HG03139 (cell line): ENCODE data around the gene GNG12.

Experiments
- ATAC-seq: cut with Tn5 transposase; IDR thresholded peaks from one replicate; pipeline ENCODE4 v1.9.1; 2021; ENCODE audit not compliant: unreplicated experiment

GNG12 gene

GRCh38 chr1:67713057-67713846 is 120.0 kb downstream of the GNG12 start:
- no peak for ATAC-seq

GRCh38 chr1:67711855-67712212 is 121.4 kb downstream of the GNG12 start:
- no peak for ATAC-seq

- no peak for ATAC-seq
Observed at GRCh38 chr1:67711158-67711854, 122.0 kb downstream of the GNG12 start.

DNA sequence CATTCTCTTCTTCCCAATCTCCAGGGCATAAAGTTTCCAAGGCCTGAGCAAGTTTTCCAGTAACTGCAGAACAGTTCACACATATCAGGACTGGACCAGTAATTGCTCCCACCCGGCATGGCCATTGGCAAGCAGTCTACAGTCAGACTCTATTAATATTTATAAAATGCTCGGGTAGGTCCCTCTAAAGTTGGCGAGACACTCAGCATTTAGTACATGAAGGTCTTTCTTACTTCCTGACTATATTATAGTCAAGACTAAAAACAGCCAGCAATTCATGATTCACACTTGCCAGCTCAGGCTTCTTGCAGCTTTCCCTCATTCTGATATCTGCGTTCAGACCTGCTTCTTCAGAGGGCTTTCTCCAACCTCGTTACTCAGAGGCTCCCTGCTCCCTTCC is 122.8 kb downstream of the GNG12 start:
- no peak for ATAC-seq

DNA sequence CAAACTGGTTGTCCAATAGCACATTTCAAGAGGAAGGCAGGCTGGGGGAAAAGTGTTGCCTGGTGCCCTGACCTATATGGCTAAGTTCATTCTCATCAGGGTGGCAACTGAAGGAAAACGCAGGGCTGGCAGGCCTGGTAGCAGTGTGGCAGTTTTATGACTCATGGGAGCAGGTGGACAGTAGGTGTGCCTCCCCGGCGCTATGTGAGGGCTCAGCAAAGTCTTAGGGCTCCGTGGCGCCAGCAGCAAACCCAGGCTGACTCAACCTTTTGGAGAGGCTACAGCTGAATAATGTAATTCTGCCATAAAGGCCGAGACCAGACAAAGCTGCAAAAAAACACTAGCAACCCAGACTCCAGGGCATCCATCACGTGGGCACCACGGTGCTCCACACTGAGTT is 124.7 kb downstream of the GNG12 start:
- no peak for ATAC-seq

DNA sequence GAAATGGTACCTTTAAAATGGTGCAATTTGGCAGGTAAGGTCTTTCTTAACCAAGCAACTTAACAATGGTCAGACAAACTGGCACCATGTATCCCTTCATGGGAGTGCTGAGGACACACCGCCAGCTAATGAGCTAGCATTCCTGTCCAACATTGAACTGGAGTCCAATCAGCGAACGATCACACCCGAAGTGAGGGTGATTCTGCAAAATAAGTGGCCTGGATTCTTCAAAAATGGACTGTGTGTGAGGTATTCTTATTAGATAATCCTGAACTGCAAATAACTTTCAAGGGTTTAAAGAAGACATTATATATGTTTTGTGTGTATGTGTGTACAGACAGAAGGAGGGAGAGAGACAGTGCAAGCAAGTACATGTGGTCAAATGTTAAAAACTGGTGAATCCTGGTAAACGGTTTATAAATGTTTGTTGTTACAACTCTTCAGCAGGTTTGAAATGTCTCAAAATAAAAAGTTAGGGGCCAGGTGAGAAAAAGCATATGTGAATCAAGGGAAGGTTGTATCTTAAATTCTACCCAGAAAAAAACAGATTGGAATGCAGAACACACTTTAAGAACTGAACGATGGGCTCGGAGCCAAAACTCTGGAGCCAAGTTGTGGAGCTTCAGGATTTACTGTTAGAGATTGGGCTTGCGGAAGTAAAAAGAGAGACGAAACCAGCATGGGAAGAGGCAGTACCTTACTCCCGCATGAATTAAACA is 127.4 kb downstream of the GNG12 start:
- no peak for ATAC-seq

GRCh38 chr1:67704351-67704750 is 128.9 kb downstream of the GNG12 start:
- no peak for ATAC-seq

DNA sequence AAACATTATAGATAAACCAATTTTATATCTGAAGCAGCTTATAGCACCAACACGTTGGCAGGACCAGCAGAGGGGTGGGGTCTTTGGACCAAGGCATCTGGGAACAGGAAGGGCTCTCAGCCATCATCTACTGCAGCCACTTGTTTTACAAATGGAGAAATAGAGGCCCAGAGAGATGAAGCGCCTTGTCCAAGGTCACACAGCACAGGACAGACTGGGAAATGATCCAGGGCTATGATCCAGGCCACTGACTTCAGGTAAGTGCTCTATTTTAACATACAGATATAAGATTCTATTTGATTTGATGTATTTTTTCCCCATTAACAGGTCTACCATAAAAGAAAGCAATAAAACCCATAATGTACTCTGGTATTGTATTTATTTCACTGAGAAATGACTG is 131.4 kb downstream of the GNG12 start:
- ATAC-seq: no peak

GRCh38 chr1:67700692-67701410 is 132.4 kb downstream of the GNG12 start:
- ATAC-seq: no peak

- ATAC-seq: no peak
Observed at GRCh38 chr1:67700220-67700619, 133.0 kb downstream of the GNG12 start.

DNA sequence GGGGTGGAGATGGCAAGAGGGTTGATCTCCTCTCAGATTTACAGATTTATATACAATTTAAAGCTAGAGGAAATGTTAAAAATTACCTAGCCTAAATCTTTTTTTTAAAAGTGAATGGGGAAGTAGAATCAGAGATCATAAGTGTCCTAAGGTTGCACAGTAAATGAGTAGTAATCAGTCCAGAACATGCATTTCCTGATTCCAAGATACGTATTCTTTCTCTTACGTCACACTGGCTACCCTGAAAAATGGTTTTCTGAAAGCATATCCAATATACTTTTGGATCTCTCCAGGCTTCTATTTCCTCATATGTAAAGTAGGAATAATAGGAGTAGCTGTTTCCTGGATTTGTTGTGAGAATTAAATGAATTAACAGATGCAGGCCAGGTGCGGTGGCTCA is 136.6 kb downstream of the GNG12 start:
- ATAC-seq: no peak

DNA sequence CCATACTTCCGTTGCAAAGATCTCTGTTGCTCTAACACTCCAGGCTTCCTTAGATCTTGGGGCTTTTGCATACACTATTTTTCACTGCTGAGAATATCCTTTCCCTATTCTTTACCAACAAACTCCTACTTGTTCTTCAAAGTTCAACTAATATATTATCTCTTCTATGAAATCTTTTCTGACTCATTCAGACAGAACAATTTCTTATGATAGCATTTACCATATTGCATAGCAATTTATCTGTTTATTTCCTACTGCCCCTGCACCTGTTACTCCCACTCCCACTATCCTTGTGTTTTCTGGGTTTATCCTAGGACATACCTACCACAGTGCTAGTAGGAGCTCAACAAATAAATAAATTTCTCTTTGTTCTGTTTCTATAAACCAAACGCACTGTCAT is 137.3 kb downstream of the GNG12 start:
- no peak for ATAC-seq

- ATAC-seq: no peak
Observed at GRCh38 chr1:67691712-67692111, 141.6 kb downstream of the GNG12 start.

DNA sequence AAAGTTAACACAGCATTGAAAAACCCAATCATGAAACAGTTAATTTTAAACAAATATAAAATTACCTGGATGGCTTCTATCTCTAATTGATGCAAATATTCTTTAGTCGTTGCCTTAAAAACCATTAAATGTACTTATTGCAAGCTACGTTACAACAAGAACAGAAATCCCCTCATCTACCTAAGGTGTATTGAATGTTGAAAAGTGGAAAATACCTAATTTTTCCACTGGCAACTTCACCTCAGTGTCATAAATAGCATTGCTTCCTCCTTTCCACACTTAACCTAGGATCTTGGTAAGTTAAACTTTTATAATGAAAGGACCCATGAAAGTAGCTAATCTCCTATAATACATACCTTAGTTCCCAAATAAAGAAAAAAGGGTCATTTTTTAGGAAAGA is 142.9 kb downstream of the GNG12 start:
- ATAC-seq: no peak

DNA sequence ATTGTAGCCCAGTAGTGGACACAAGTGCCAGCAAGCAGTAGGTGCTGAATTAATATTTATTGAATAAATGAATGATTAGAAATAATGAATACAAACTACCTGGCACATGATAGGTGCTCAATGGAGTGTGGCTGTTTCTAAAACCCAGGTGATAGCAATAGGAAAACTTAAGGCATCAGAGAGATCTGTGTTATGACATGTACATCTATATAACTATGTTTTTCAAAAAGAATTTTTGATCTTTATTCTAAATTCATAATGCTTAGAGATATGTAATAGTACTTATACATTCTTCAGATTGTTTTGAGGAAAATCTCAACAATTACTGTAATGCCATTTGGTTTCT is 143.3 kb downstream of the GNG12 start:
- no peak for ATAC-seq

- ATAC-seq: no peak
Observed at GRCh38 chr1:67689267-67690017, 143.8 kb downstream of the GNG12 start.

DNA sequence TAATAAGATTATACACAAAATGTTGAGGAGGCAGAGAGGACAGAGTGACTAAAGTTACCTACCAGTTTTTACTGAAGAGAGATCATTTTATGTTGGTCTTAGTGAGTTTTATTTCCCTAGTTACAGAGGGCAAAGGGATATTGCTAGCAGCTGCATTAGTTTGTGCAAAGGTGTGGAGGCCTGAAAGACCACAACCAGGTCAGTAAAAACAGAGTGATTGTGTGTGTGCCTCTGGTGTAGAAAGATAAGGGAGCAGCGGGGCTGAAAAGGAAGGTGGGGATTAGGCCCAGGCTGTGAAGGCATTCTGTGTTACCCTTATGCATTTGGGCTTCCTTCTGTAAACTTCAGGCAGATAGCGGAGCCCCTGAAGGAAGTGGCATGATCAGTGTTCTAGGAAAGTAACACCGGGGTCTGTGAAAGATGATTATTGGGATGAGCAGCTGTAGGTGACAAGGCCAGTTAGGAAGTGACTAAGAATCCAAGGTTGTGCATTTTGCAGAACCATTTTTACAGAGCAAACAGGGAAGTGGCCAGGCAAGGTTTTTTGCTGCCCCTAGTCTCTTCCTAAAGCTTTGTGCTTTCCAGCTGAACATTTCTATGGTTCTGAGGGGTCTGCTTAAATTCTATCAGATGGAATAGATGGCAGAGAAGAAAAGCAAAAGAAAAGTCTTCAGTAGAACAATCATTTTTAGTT is 144.6 kb downstream of the GNG12 start:
- ATAC-seq: no peak

DNA sequence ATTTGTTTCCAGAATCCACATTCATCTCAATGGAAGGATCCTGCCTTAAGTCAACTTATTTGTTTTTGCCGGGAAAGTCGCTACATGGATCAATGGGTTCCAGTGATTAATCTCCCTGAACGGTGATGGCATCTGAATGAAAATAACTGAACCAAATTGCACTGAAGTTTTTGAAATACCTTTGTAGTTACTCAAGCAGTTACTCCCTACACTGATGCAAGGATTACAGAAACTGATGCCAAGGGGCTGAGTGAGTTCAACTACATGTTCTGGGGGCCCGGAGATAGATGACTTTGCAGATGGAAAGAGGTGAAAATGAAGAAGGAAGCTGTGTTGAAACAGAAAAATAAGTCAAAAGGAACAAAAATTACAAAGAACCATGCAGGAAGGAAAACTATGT is 145.6 kb downstream of the GNG12 start:
- ATAC-seq: no peak

GRCh38 chr1:67687198-67687545 is 146.1 kb downstream of the GNG12 start:
- no peak for ATAC-seq
